ENCODE measurements around the gene PIBF1. TPM values are rescaled to one million over a fixed set of nuclear protein-coding genes. Genes with fewer than 3 reads are reported as not detected.

The PIBF1 gene
- total RNA-seq, 1 donor from 2014 or later = 32.5 TPM

DNA sequence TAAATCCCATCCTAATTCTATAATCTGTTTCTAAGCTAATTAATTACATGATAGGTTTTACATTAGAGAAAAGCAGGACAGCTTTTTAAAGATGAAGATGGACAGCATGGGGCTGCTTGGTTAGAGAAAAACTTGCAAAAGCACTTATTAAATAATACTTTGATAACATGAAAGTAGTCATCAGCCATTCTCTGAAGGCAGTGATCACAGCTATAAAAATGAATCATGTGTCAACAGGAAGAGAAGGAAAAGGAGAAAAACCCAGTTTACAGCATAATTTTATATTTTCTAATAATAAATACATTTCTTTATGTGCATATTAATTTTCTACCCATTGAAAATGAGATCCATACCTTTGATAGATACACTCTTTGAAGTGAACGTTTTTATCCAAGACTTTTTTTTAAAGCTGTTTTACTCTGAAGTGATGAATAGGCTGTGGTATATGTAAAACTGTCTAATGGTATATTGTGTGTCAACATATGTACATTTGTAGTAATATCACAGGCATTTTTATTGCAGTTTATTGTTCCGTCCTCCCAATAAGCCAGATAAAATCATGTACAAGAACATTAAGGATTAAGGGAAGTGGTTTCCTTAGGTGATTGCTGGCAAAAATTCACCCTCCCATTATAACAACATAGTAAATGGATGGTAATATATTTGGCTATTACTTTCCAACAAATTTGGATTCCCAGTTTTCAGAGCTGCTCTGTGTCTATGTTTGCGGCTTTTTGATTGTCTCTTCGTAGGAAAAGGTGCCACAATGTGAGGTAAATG lies 275.5 kb downstream of the PIBF1 start:
- TF ChIP-seq, protein P1, sequence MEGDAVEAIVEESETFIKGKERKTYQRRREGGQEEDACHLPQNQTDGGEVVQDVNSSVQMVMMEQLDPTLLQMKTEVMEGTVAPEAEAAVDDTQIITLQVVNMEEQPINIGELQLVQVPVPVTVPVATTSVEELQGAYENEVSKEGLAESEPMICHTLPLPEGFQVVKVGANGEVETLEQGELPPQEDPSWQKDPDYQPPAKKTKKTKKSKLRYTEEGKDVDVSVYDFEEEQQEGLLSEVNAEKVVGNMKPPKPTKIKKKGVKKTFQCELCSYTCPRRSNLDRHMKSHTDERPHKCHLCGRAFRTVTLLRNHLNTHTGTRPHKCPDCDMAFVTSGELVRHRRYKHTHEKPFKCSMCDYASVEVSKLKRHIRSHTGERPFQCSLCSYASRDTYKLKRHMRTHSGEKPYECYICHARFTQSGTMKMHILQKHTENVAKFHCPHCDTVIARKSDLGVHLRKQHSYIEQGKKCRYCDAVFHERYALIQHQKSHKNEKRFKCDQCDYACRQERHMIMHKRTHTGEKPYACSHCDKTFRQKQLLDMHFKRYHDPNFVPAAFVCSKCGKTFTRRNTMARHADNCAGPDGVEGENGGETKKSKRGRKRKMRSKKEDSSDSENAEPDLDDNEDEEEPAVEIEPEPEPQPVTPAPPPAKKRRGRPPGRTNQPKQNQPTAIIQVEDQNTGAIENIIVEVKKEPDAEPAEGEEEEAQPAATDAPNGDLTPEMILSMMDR (conservative IDR thresholded peaks at IDR 0.05) = no peak
- H3K4me3 Mint-ChIP-seq = peak overlapping the region; percentile 97
- H3K9me3 Mint-ChIP-seq = no peaks in the 10 kb centered on the region
- DNase-seq (ENCODE audit: extremely low spot score, unreplicated experiment) = no peak
- H3K4me1 Mint-ChIP-seq (ENCODE audit: unreplicated experiment) = peaks cover 19% of the 10 kb centered on the region
- peaks cover 19% of the 10 kb centered on the region for H3K36me3 Mint-ChIP-seq
- H3K27ac Mint-ChIP-seq = peak overlapping the region; percentile 93
- peaks cover 40% of the 10 kb centered on the region for H3K27me3 Mint-ChIP-seq

- DNase-seq (ENCODE audit: extremely low spot score, unreplicated experiment) = no peak
- H3K27ac Mint-ChIP-seq = peak overlapping the region; percentile 93
- H3K9me3 Mint-ChIP-seq = no peaks in the 10 kb centered on the region
- peaks cover 24% of the 10 kb centered on the region for H3K36me3 Mint-ChIP-seq
- peaks cover 44% of the 10 kb centered on the region for H3K27me3 Mint-ChIP-seq
- TF ChIP-seq, protein P1 (conservative IDR thresholded peaks at IDR 0.05) = no peak
- peaks cover 21% of the 10 kb centered on the region for H3K4me1 Mint-ChIP-seq (ENCODE audit: unreplicated experiment)
- H3K4me3 Mint-ChIP-seq = peak overlapping the region; percentile 97
These were observed 276.1 kb downstream of the PIBF1 start for GRCh38 chr13:73058064-73058313.

- Mint-ChIP-seq H3K4me1 (ENCODE audit: unreplicated experiment) (peaks cover 25% of the 10 kb centered on the region), H3K27ac (peak overlapping the region; percentile 93), H3K9me3 (no peaks in the 10 kb centered on the region), H3K4me3 (peak overlapping the region; percentile 97), H3K27me3 (peaks cover 46% of the 10 kb centered on the region), H3K36me3 (peaks cover 28% of the 10 kb centered on the region)
- TF ChIP-seq, protein P1 (conservative IDR thresholded peaks at IDR 0.05) = no peak
- no peak for DNase-seq (ENCODE audit: extremely low spot score, unreplicated experiment)
These were observed 276.5 kb downstream of the PIBF1 start for GRCh38 chr13:73058432-73058735.

- Mint-ChIP-seq H3K4me1 (ENCODE audit: unreplicated experiment) (peaks cover 25% of the 10 kb centered on the region), H3K36me3 (peaks cover 33% of the 10 kb centered on the region), H3K27me3 (peaks cover 46% of the 10 kb centered on the region), H3K4me3 (peak within 1 kb of the TSS; percentile 97), H3K27ac (peak within 1 kb of the TSS; percentile 98), H3K9me3 (no peaks in the 10 kb centered on the region)
- peak; percentile 99 for DNase-seq (ENCODE audit: extremely low spot score, unreplicated experiment)
- TF ChIP-seq, protein P1 (conservative IDR thresholded peaks at IDR 0.05) = no peak
These were observed 277.0 kb downstream of the PIBF1 start, which contains the start of gene KLF5 for GRCh38 chr13:73058736-73059459. TSS of gene KLF5 (plus strand) at chr13:73059005. CDS start at chr13:73059328, 323 bp downstream.

DNA sequence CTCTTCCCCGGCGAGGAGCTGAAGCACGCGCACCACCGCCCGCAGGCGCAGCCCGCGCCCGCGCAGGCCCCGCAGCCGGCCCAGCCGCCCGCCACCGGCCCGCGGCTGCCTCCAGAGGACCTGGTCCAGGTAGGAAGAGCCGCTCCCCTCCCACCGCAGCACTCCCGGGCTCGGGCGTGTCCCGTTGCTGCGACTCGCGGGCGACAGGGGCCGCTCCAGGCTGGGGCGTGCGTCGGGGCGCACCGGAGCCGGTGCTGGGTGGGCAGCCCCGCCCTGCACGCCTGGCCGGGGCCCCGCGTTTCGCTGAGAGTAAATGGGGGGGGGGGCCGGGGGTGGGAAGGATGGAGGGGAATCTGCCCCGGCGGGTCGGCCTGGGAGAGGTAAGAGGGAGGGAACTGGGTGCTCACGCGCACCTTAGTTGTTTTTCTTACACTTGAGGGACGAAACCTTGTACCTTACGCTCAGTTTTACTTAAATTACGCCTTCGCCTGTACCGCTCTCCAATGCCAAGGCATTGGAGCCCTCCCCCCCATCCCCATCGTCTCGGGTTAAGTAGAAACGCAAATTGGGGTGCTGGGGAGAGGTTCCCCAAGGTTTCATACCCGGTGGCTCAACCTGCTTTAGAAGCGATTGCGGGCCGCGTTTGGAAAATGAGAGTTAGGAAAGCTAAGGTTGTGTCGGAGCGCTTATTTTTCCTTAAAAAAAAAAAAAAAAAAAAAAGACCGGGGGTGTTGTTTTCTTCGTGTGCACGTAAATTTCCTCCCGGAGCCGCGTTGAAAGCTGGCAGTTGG lies 277.7 kb downstream of the PIBF1 start:
- TF ChIP-seq, protein P1 (conservative IDR thresholded peaks at IDR 0.05) = peak; percentile 29
- no peak for DNase-seq (ENCODE audit: extremely low spot score, unreplicated experiment)
- Mint-ChIP-seq H3K27me3 (peaks cover 46% of the 10 kb centered on the region), H3K27ac (peak overlapping the region; percentile 98), H3K4me3 (peak overlapping the region; percentile 95), H3K36me3 (peaks cover 41% of the 10 kb centered on the region), H3K9me3 (no peaks in the 10 kb centered on the region), H3K4me1 (ENCODE audit: unreplicated experiment) (peaks cover 24% of the 10 kb centered on the region)

Data from type B pancreatic cell (in vitro differentiated cells).